Lower lobe of right lung (tissue), 2 donors: ENCODE results near the gene LMLN. TPM values are rescaled to one million over a fixed set of nuclear protein-coding genes. Genes with fewer than 3 reads are reported as not detected.

Experiments used
- ATAC-seq, 2 donors: fragments of 200-7000 bp; cut with Tn5 transposase; one replicate each; pipeline ENCODE4 v1.9.1; 2020 to 2022; ENCODE audit warnings: mild to moderate bottlenecking in 2 of 2, moderate library complexity in 2 of 2
- DNase-seq: peaks from one replicate; pipeline ENCODE4 v3.0.0-alpha.2; 2020
- H3K27ac ChIP-seq: fragments of 200-600 bp; one replicate; pipeline ENCODE4 v1.8.0; 2022
- H3K27me3 ChIP-seq: fragments of 200-600 bp; one replicate; pipeline ENCODE4 v1.8.0; 2022; ENCODE audit warnings: low read depth
- H3K36me3 ChIP-seq: fragments of 200-600 bp; one replicate; pipeline ENCODE4 v1.8.0; 2022; ENCODE audit warnings: mild to moderate bottlenecking
- H3K4me1 ChIP-seq: fragments of 200-600 bp; one replicate; pipeline ENCODE4 v1.8.0; 2022
- H3K4me3 ChIP-seq: fragments of 200-600 bp; one replicate; pipeline ENCODE4 v1.8.0; 2022; ENCODE audit warnings: mild to moderate bottlenecking
- H3K9me3 ChIP-seq: fragments of 200-600 bp; one replicate; pipeline ENCODE4 v1.8.0; 2022
- CTCF ChIP-seq: fragments of 200-600 bp; IDR thresholded peaks from one replicate; pipeline ENCODE4 v1.8.0; 2022; ENCODE audit warnings: antibody characterized with exemption, mild to moderate bottlenecking
- intact Hi-C: fragments of 100-400 bp; cut with DNase I; formaldehyde crosslinking; loops from one replicate; pipeline ENCODE4 v1.11.0; 2022
- total RNA-seq: library from RNA; stranded (reverse); fragmentation: NEBNext Ultra II Directional; extraction: Animal tissue kit (Norgen Biotek cat#: 25700); gene quantifications from one replicate; pipeline ENCODE4 v1.2.1, GENCODE V29; 2021
- donor health status: DM: no; HTN: yes; CAD: no; lungs with severe emphysema.

The LMLN gene
- total RNA-seq, 1 donor from 2014 or later: 12.3 TPM

GRCh38 chr3:197996855-197997254 is 36.8 kb downstream of the LMLN start:
- ATAC-seq (no peak), DNase-seq (no peak)
- Histone ChIP-seq H3K9me3 (no peaks in the 10 kb centered on the region), H3K4me1 (no peaks in the 10 kb centered on the region), H3K27ac (no peak overlapping the region), H3K36me3 (peaks cover 43% of the 10 kb centered on the region), H3K27me3 (no peaks in the 10 kb centered on the region), H3K4me3 (no peak overlapping the region)
- intact Hi-C loops: no loop called here
- no peak for TF ChIP-seq CTCF

GRCh38 chr3:197997936-197998335 is 37.9 kb downstream of the LMLN start:
- Histone ChIP-seq H3K27me3 (no peaks in the 10 kb centered on the region), H3K9me3 (no peaks in the 10 kb centered on the region), H3K27ac (no peak overlapping the region), H3K4me3 (no peak overlapping the region), H3K4me1 (no peaks in the 10 kb centered on the region), H3K36me3 (peaks cover 40% of the 10 kb centered on the region)
- intact Hi-C loops: no loop called here
- TF ChIP-seq CTCF: no peak
- ATAC-seq (no peak), DNase-seq (no peak)

- Histone ChIP-seq H3K4me3 (no peak overlapping the region), H3K9me3 (no peaks in the 10 kb centered on the region), H3K4me1 (no peaks in the 10 kb centered on the region), H3K27me3 (no peaks in the 10 kb centered on the region), H3K27ac (no peak overlapping the region), H3K36me3 (peaks cover 7% of the 10 kb centered on the region)
- no peak for TF ChIP-seq CTCF
- intact Hi-C loops: no loop called here
- DNase-seq (no peak), ATAC-seq (no peak)
These were observed 57.1 kb downstream of the LMLN start for GRCh38 chr3:198017090-198017489.

GRCh38 chr3:198018416-198018815 is 58.4 kb downstream of the LMLN start:
- no peak for TF ChIP-seq CTCF
- intact Hi-C loops: no loop called here
- H3K4me1 ChIP-seq: no peaks in the 10 kb centered on the region
- no peak overlapping the region for H3K4me3 ChIP-seq
- no peaks in the 10 kb centered on the region for H3K27me3 ChIP-seq
- no peaks in the 10 kb centered on the region for H3K9me3 ChIP-seq
- DNase-seq (no peak), ATAC-seq (no peak)
- H3K36me3 ChIP-seq: peaks cover 17% of the 10 kb centered on the region
- no peak overlapping the region for H3K27ac ChIP-seq

GRCh38 chr3:198019115-198019514 is 59.1 kb downstream of the LMLN start:
- TF ChIP-seq CTCF: no peak
- H3K4me1 ChIP-seq: no peaks in the 10 kb centered on the region
- H3K9me3 ChIP-seq: no peaks in the 10 kb centered on the region
- ATAC-seq (no peak), DNase-seq (no peak)
- intact Hi-C loops: no loop called here
- no peaks in the 10 kb centered on the region for H3K27me3 ChIP-seq
- no peak overlapping the region for H3K27ac ChIP-seq
- H3K36me3 ChIP-seq: peaks cover 17% of the 10 kb centered on the region
- H3K4me3 ChIP-seq: no peak overlapping the region

- Histone ChIP-seq H3K27ac (no peak overlapping the region), H3K9me3 (no peaks in the 10 kb centered on the region), H3K27me3 (no peaks in the 10 kb centered on the region), H3K36me3 (peaks cover 17% of the 10 kb centered on the region), H3K4me3 (no peak overlapping the region), H3K4me1 (no peaks in the 10 kb centered on the region)
- intact Hi-C loops: no loop called here
- TF ChIP-seq CTCF: no peak
- DNase-seq: no peak
- no peak for ATAC-seq
These were observed 61.3 kb downstream of the LMLN start for GRCh38 chr3:198021320-198021719.
